HepG2 (cell line): ENCODE results near the gene SCMH1. TPM values are rescaled to one million over a fixed set of nuclear protein-coding genes. Genes with fewer than 3 reads are reported as not detected.

Experiments used
- ATF7-NPFF ChIP-seq: sonication (generic); formaldehyde crosslinking; IDR thresholded peaks from 2 replicates; pipeline ENCODE4 v1.8.1; 2023; ENCODE audit warnings: mild to moderate bottlenecking, low read depth, missing genetic modification reagents, moderate library complexity
- FOSL2 ChIP-seq: sonication (generic); formaldehyde crosslinking; IDR thresholded peaks from 2 replicates; pipeline ENCODE4 v1.4.0; 2020; ENCODE audit warnings: missing genetic modification reagents
- GATAD2A ChIP-seq: IDR thresholded peaks from 2 replicates; pipeline ENCODE4 v1.6.1; 2016
- KDM5A ChIP-seq: fragments of 200-600 bp; sonication (generic); IDR thresholded peaks from 2 replicates; pipeline ENCODE4 v1.7.0; 2018; ENCODE audit warnings: antibody characterized with exemption, mild to moderate bottlenecking, low read length, borderline replicate concordance
- KLF11 ChIP-seq: IDR thresholded peaks from 2 replicates; pipeline ENCODE4 v1.6.1; 2016; ENCODE audit warnings: missing compliant biosample characterization
- MAFF ChIP-seq: IDR thresholded peaks from 2 replicates; pipeline ENCODE4 v1.6.1; 2011; ENCODE audit warnings: low read depth, low read length, improper control_type of control experiment
- NFE2L1 ChIP-seq: sonication (generic); formaldehyde crosslinking; IDR thresholded peaks from 2 replicates; pipeline ENCODE4 v1.4.0; 2020; ENCODE audit warnings: missing genetic modification reagents, mild to moderate bottlenecking, borderline replicate concordance
- PREB ChIP-seq: sonication (generic); formaldehyde crosslinking; IDR thresholded peaks from 2 replicates; pipeline ENCODE4 v1.4.0; 2020; ENCODE audit warnings: missing genetic modification reagents
- SPEN ChIP-seq: sonication (generic); formaldehyde crosslinking; IDR thresholded peaks from 2 replicates; pipeline ENCODE4 v1.5.1; 2020; ENCODE audit warnings: low read depth, mild to moderate bottlenecking, missing genetic modification reagents
- STAG1 ChIP-seq: sonication (generic); formaldehyde crosslinking; IDR thresholded peaks from 2 replicates; pipeline ENCODE4 v1.4.0; 2020; ENCODE audit warnings: missing genetic modification reagents
- SYNCRIP ChIP-seq: fragments of 200-400 bp; formaldehyde crosslinking; IDR thresholded peaks from 2 replicates; pipeline ENCODE4 v1.6.1; 2018; ENCODE audit warnings: mild to moderate bottlenecking, low read depth, low read length; ENCODE audit not compliant: insufficient read depth
- YEATS4 ChIP-seq: sonication (generic); formaldehyde crosslinking; IDR thresholded peaks from 2 replicates; pipeline ENCODE4 v1.4.0; 2020; ENCODE audit warnings: missing genetic modification reagents, borderline replicate concordance
- ZNF335 ChIP-seq: sonication (generic); formaldehyde crosslinking; IDR thresholded peaks from 2 replicates; pipeline ENCODE4 v1.4.0; 2020; ENCODE audit warnings: missing genetic modification reagents
- ZNF496 ChIP-seq: sonication (generic); formaldehyde crosslinking; IDR thresholded peaks from 2 replicates; pipeline ENCODE4 v1.8.1; 2023; ENCODE audit warnings: mild to moderate bottlenecking, moderate library complexity, missing genetic modification reagents; ENCODE audit not compliant: insufficient replicate concordance
- ZNF550 ChIP-seq: sonication (generic); formaldehyde crosslinking; IDR thresholded peaks from 2 replicates; pipeline ENCODE4 v1.4.0; 2020; ENCODE audit warnings: mild to moderate bottlenecking, missing genetic modification reagents, borderline replicate concordance
- ZNF562 ChIP-seq: sonication (generic); formaldehyde crosslinking; IDR thresholded peaks from 2 replicates; pipeline ENCODE4 v1.8.0; 2022; ENCODE audit warnings: missing genetic modification reagents, borderline replicate concordance
- ZNF570 ChIP-seq: sonication (generic); formaldehyde crosslinking; IDR thresholded peaks from 2 replicates; pipeline ENCODE4 v1.4.0; 2020; ENCODE audit warnings: mild to moderate bottlenecking, missing genetic modification reagents, borderline replicate concordance
- ZNF678 ChIP-seq: sonication (generic); formaldehyde crosslinking; IDR thresholded peaks from 2 replicates; pipeline ENCODE4 v1.4.0; 2020; ENCODE audit warnings: mild to moderate bottlenecking, missing genetic modification reagents
- ZNF790 ChIP-seq: sonication (generic); formaldehyde crosslinking; IDR thresholded peaks from 2 replicates; pipeline ENCODE4 v1.8.0; 2022; ENCODE audit warnings: missing genetic modification reagents, mild to moderate bottlenecking, borderline replicate concordance
- ZNF878 ChIP-seq: sonication (generic); formaldehyde crosslinking; IDR thresholded peaks from 2 replicates; pipeline ENCODE4 v1.8.1; 2023; ENCODE audit warnings: mild to moderate bottlenecking, missing genetic modification reagents, moderate library complexity
- polyA plus RNA-seq, 8 experiments: library from polyadenylated mRNA; depleted of rRNA in 3 of 8; stranded (reverse) in 7 of 8; unstranded in 1 of 8; fragments of >200 nt; fragmentation: Illumina TruSeq in 4 of 8; extraction: Trizol in 4 of 8; gene quantifications; 2 replicates each; pipeline versions ENCODE4 v1.2.1 to v1.2.3, GENCODE V29; 2011 to 2016; ENCODE audit warnings: low read depth in 4 of 8, missing spikeins in 1 of 8, mixed read lengths in 1 of 8; ENCODE audit not compliant: insufficient read depth in 1 of 8
- total RNA-seq, 5 experiments: library from RNA; depleted of rRNA; stranded (reverse); fragments of >200 nt; fragmentation: Illumina TruSeq; extraction: Trizol; gene quantifications; 2 replicates each; pipeline ENCODE4 v1.2.3, GENCODE V29; 2016; ENCODE audit warnings: low read depth in 1 of 5
- TF ChIP-seq, protein P1 (sequence below): sonication (generic); formaldehyde crosslinking; IDR thresholded peaks from 2 replicates; pipeline ENCODE4 v1.5.1; 2020; ENCODE audit warnings: mild to moderate bottlenecking, missing genetic modification reagents
- TF ChIP-seq, protein P2 (sequence below): sonication (generic); formaldehyde crosslinking; conservative IDR thresholded peaks from 2 replicates; pipeline ENCODE4 v1.4.0; 2020; ENCODE audit warnings: missing genetic modification reagents
- TF ChIP-seq, protein P3 (sequence below): sonication (generic); formaldehyde crosslinking; IDR thresholded peaks from 2 replicates; pipeline ENCODE4 v1.8.0; 2023; ENCODE audit warnings: mild to moderate bottlenecking, missing genetic modification reagents

Gene SCMH1
- total and polyA plus RNA-seq, 2 of the 13 experiments (the other 11 are each of a cell fraction or from before 2014, with no cell fraction given), result 41.8 to 52.6 TPM

DNA sequence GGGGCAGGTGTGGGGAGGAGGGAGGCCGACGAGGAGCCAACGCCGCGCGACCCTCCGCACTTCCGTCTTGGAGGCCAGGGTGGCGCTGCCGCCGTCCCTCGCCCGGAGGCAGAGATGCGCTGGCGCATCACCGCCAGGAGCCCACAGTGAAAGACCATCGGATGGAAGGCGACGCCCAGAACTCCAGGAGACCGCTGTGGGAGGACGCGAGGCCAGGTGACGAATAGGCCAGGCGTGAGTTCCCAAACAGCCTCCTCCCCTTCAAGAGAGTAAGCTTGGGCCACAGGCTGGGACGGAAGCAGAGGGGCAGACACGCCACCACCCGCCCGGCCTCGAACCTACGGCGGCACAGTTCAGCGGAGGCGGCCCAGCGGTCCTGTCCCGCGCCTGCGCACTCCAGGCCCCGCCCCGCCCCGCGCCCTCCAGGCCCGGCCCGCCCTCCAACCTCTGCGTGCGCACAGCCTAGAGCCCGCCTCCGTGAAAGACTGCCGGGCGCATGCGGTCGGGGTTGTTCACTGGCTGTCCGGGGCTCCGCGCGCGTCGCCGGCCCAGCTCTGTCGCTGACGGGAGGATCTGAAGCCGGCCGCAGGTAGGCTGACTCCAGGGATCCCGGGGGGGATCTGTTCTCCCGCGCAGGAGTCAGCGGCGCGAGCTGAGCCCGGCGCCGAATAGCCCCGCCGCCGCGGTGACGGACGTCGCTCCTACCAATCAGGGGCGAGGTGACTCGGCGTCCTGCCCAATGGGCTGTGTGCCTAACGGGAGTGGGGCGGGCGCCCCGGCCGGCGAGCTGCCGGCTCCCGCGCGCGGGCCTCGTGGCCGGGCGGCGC is 262.7 kb downstream of the SCMH1 start, which contains the start of gene CTPS1 (continued):
- TF ChIP-seq ZNF562 (CRISPR knock-in tag), result peak; percentile 69; the same call in 1 of the 2 replicates
- peak; percentile 44; the same call in 1 of the 2 replicates for TF ChIP-seq KDM5A
- no peak for TF ChIP-seq KLF11 (CRISPR knock-in tag)
- TF ChIP-seq, protein P1, sequence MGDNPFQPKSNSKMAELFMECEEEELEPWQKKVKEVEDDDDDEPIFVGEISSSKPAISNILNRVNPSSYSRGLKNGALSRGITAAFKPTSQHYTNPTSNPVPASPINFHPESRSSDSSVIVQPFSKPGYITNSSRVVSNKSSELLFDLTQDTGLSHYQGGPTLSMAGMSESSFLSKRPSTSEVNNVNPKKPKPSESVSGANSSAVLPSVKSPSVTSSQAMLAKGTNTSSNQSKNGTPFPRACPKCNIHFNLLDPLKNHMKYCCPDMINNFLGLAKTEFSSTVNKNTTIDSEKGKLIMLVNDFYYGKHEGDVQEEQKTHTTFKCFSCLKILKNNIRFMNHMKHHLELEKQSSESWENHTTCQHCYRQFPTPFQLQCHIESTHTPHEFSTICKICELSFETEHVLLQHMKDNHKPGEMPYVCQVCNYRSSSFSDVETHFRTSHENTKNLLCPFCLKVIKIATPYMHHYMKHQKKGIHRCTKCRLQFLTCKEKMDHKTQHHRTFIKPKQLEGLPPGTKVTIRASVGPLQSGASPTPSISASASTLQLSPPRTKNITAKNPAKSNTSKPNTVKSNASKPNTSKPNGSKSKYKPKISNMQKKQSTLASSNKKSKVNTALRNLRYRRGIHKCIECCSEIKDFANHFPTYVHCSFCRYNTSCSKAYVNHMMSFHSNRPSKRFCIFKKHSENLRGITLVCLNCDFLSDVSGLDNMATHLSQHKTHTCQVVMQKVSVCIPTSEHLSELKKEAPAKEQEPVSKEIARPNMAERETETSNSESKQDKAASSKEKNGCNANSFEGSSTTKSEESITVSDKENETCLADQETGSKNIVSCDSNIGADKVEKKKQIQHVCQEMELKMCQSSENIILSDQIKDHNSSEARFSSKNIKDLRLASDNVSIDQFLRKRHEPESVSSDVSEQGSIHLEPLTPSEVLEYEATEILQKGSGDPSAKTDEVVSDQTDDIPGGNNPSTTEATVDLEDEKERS (CRISPR knock-in tag), result peak; percentile 15; the same call in 1 of the 2 replicates
- no peak for TF ChIP-seq FOSL2 (CRISPR knock-in tag)
- 0 out of 2 replicates have a peak, but pooled peaks have one; percentile 32 for TF ChIP-seq ATF7-NPFF (CRISPR knock-in tag)
- no peak; the same call in 1 of the 2 replicates for TF ChIP-seq SPEN (CRISPR knock-in tag)
- TF ChIP-seq NFE2L1, result no peak
- no peak for TF ChIP-seq ZNF878
- no peak for TF ChIP-seq MAFF
- 0 out of 2 replicates have a peak, but pooled peaks have one; percentile 37 for TF ChIP-seq GATAD2A (CRISPR knock-in tag)
- TF ChIP-seq PREB (CRISPR knock-in tag), result no peak
- no peak for TF ChIP-seq ZNF335
- TF ChIP-seq, protein P2, sequence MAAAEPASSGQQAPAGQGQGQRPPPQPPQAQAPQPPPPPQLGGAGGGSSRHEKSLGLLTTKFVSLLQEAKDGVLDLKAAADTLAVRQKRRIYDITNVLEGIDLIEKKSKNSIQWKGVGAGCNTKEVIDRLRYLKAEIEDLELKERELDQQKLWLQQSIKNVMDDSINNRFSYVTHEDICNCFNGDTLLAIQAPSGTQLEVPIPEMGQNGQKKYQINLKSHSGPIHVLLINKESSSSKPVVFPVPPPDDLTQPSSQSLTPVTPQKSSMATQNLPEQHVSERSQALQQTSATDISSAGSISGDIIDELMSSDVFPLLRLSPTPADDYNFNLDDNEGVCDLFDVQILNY (CRISPR knock-in tag), result 0 out of 2 replicates have a peak, but pooled peaks have one; percentile 59
- peak; percentile 87 for TF ChIP-seq YEATS4 (CRISPR knock-in tag)
- TF ChIP-seq STAG1 (CRISPR knock-in tag), result no peak
- TF ChIP-seq, protein P3, sequence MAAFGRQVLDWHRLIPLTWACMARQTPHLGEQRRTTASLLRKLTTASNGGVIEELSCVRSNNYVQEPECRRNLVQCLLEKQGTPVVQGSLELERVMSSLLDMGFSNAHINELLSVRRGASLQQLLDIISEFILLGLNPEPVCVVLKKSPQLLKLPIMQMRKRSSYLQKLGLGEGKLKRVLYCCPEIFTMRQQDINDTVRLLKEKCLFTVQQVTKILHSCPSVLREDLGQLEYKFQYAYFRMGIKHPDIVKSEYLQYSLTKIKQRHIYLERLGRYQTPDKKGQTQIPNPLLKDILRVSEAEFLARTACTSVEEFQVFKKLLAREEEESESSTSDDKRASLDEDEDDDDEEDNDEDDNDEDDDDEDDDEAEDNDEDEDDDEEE (CRISPR knock-in tag), result no peak
- TF ChIP-seq ZNF570, result no peak
- TF ChIP-seq ZNF496 (CRISPR knock-in tag), result no peak
- peak; percentile 88; the same call in 1 of the 2 replicates for TF ChIP-seq ZNF790
- no peak for TF ChIP-seq SYNCRIP
- 0 out of 2 replicates have a peak, but pooled peaks have one; percentile 17 for TF ChIP-seq ZNF550 (CRISPR knock-in tag)
- TF ChIP-seq ZNF678 (CRISPR knock-in tag), result no peak
